Dermis microvascular lymphatic vessel endothelial cell (primary cell): Measurements from ENCODE around the gene GZMM. TPM values are rescaled to one million over a fixed set of nuclear protein-coding genes. Genes with fewer than 3 reads are reported as not detected.

Experiments
- DNase-seq, 2 donors: peaks; one replicate each; pipeline versions ENCODE4 v3.0.0 to v3.0.0-alpha.2; 2010; ENCODE audit warnings: low read depth in 2 of 2
- total RNA-seq: library from RNA; depleted of rRNA; stranded (reverse); fragments of >200 nt; gene quantifications from 2 replicates; pipeline ENCODE4 v1.2.1, GENCODE V29; 2014

Gene GZMM
- not detected in 2 replicates for total RNA-seq

GRCh38 chr19:543910-544608 lies at the start of gene GZMM:
Gene GZMM, plus strand, starts transcription at chr19:544053. Its CDS starts 19 bp downstream, at chr19:544072.
- DNase-seq = no peak

GRCh38 chr19:494171-495080 lies 49.4 kb upstream of the GZMM start:
- DNase-seq = no peak

- no peak for DNase-seq
Observed at GRCh38 chr19:495081-495401, 48.8 kb upstream of the GZMM start.

GRCh38 chr19:495402-496111 lies 48.3 kb upstream of the GZMM start:
- DNase-seq = no peak

GRCh38 chr19:496112-496665 lies 47.7 kb upstream of the GZMM start, which contains the start of gene MADCAM1:
Gene MADCAM1, plus strand, starts transcription at chr19:496486. Its CDS starts 14 bp downstream, at chr19:496500.
- DNase-seq = no peak

- no peak for DNase-seq
Observed at GRCh38 chr19:496986-497385, 46.9 kb upstream of the GZMM start.

GRCh38 chr19:497491-497868 lies 46.4 kb upstream of the GZMM start:
- no peak for DNase-seq

GRCh38 chr19:497869-498510 lies 45.9 kb upstream of the GZMM start:
- no peak for DNase-seq

- no peak for DNase-seq
Observed at GRCh38 chr19:498511-498891, 45.4 kb upstream of the GZMM start.

GRCh38 chr19:498977-499623 lies 44.8 kb upstream of the GZMM start:
- DNase-seq = no peak

- no peak for DNase-seq
Observed at GRCh38 chr19:501646-502045, 42.2 kb upstream of the GZMM start.

- DNase-seq = no peak
Observed at GRCh38 chr19:504616-505015, 39.2 kb upstream of the GZMM start.

GRCh38 chr19:506404-507285 lies 37.2 kb upstream of the GZMM start:
- DNase-seq = peak; percentile 87 to 100

GRCh38 chr19:507286-508203 lies 36.3 kb upstream of the GZMM start, which contains the start of gene TPGS1:
Gene TPGS1, plus strand, starts transcription at chr19:507497. Its CDS starts 10 bp downstream, at chr19:507507.
- peak; percentile 43 to 100 for DNase-seq

GRCh38 chr19:508204-509150 lies 35.4 kb upstream of the GZMM start:
- no peak for DNase-seq

GRCh38 chr19:510606-511100 lies 33.2 kb upstream of the GZMM start:
- peak; percentile 73 to 89 for DNase-seq
